ENCODE results near the gene PDCD2L. TPM values are rescaled to one million over a fixed set of nuclear protein-coding genes. Genes with fewer than 3 reads are reported as not detected.
"Not testable (repeated sequence)": the region's sequence is repeated elsewhere in the genome, so short reads cannot be mapped to it uniquely, and the experiment has no call there.

The PDCD2L gene
- total and polyA plus RNA-seq, 7 donors, result 12.3 to 30.2 (median 20.0) TPM

DNA sequence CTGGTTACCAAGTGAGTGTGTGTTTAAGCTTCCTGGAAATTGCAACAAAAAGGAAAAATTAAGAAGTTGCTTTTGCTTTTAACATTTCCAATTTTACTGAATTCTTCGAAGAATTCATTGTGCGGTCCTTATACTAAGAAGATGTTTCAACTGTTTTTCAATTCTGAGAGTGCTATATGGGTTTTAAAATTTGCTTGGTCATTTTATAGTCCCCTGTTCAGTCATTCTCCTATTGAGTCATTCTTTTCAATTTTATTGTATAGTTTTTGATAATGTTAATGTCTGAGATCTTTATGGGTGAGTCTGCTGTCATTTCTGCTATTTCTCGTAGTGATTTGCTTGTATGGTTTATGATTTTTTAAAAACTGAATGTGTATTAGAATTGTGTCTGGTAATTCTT lies 50.5 kb downstream of the PDCD2L start:
- H3K27ac ChIP-seq, result no peak overlapping the region
- no peaks in the 10 kb centered on the region for H3K27me3 ChIP-seq (ENCODE audit: insufficient read depth in 3 of 3, low read length in 2 of 3)
- 93 to 95% (median 94%) methylated on average over 3 of the region's 3 CpGs for WGBS, 3 donors
- H3K36me3 ChIP-seq (ENCODE audit: insufficient read depth in 1 of 2, low read depth in 1 of 2), result peaks cover 16 to 92% of the 10 kb centered on the region in 2 donors
- H3K9me3 ChIP-seq, result no peaks in the 10 kb centered on the region
- H3K4me1 ChIP-seq, result peaks cover 21% of the 10 kb centered on the region
- H3K4me3 ChIP-seq, result no peak overlapping the region
- intact Hi-C loops (cut with DNase I), result no loop called here
- no peak for ATAC-seq
- TF ChIP-seq, protein P1, sequence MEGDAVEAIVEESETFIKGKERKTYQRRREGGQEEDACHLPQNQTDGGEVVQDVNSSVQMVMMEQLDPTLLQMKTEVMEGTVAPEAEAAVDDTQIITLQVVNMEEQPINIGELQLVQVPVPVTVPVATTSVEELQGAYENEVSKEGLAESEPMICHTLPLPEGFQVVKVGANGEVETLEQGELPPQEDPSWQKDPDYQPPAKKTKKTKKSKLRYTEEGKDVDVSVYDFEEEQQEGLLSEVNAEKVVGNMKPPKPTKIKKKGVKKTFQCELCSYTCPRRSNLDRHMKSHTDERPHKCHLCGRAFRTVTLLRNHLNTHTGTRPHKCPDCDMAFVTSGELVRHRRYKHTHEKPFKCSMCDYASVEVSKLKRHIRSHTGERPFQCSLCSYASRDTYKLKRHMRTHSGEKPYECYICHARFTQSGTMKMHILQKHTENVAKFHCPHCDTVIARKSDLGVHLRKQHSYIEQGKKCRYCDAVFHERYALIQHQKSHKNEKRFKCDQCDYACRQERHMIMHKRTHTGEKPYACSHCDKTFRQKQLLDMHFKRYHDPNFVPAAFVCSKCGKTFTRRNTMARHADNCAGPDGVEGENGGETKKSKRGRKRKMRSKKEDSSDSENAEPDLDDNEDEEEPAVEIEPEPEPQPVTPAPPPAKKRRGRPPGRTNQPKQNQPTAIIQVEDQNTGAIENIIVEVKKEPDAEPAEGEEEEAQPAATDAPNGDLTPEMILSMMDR (IDR thresholded peaks at IDR 0.05), result no peak
- no peak for DNase-seq

DNA sequence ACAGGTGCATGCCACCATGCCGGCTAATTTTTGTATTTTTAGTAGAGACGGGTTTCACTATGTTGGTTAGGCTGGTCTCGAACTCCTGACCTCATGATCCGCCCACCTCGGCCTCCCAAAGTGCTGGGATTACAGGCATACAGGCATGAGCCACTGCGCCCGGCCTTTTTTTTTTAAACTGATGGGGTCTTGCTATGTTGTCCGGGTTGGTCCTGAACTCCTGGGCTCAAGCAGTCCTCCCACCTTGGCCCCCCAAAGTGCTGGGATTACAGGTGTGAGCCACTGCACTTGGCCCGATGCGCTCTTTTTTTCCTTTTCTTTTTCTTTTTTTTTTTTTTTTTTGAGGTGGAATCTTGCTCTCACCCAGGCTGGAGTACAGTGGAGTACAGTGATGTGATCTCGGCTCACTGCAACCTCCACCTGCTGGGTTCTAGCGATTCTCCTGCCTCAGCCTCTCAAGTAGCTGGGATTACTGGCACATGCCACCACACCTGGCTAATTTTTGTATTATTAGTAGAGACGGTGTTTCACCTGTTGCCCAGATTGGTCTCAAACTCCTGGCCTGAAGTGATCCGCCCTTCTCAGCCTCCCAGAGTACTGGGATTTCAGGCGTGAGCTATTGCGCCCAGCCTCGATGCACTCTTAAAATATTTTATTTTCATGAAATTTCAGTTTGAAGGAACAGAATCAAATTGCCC lies 51.7 kb downstream of the PDCD2L start:
- H3K36me3 ChIP-seq (ENCODE audit: insufficient read depth in 1 of 2, low read depth in 1 of 2), result peaks cover 12 to 92% of the 10 kb centered on the region in 2 donors
- H3K4me1 ChIP-seq, result peaks cover 33% of the 10 kb centered on the region
- H3K9me3 ChIP-seq; ATAC-seq; intact Hi-C loops (cut with DNase I); H3K27me3 ChIP-seq (ENCODE audit: insufficient read depth in 3 of 3, low read length in 2 of 3); H3K4me3 ChIP-seq; DNase-seq: not testable (repeated sequence)
- peak overlapping the region; percentile 49 for H3K27ac ChIP-seq
- 87 to 91% (median 88%) methylated on average over 17 of the region's 17 CpGs for WGBS, 3 donors

DNA sequence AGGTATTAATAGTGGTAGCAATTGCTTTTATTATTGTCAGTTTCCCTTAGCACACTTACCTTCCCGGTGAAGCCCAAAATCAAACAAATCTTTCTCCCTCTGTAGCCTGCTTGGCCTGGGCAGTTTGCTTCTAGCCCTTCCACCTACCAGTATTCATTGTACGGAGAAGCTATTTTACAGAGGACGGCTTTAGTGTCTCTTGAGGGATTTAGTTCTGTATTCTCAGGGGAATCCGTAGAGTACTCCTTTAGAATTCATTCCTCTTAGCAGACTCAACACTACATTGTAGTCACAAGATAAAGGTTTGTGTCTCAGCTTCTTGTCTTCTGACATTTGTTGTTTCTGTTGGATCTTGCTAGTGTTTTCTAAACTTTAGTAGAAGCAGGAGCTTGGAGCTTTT lies 53.2 kb downstream of the PDCD2L start:
- H3K27me3 ChIP-seq (ENCODE audit: insufficient read depth in 3 of 3, low read length in 2 of 3), result no peaks in the 10 kb centered on the region
- ATAC-seq (no peak), DNase-seq (no peak)
- intact Hi-C loops (cut with DNase I), result no loop called here
- TF ChIP-seq, protein P1 (IDR thresholded peaks at IDR 0.05), result no peak
- H3K4me3 ChIP-seq, result no peak overlapping the region
- no peaks in the 10 kb centered on the region for H3K9me3 ChIP-seq
- peaks cover 14 to 90% of the 10 kb centered on the region in 2 donors for H3K36me3 ChIP-seq (ENCODE audit: insufficient read depth in 1 of 2, low read depth in 1 of 2)
- WGBS, 3 donors, result 47 to 58% (median 49%) methylated on average over 4 of the region's 4 CpGs
- peaks cover 47% of the 10 kb centered on the region for H3K4me1 ChIP-seq
- H3K27ac ChIP-seq, result peak overlapping the region; percentile 72

DNA sequence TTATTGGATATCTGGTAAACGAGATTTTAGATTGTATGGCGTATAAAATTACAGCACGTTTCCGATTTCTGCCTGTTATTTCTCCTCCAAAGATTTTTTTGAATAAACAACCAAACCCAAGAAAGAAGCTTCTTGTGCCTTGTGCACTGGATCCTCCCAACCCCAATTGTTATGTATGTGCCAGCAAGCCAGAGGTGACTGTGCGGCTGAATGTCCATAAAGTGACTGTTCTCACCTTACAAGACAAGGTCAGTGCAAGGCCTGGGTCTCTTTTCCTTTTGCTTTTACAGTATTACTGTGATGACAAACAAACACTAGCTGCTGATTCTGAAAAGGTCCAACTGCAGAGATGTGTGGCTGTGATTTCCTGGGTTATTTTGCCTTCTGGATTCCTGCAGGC lies 54.5 kb downstream of the PDCD2L start:
- ATAC-seq (peak in 2 of 4 donors; percentile 36), DNase-seq (no peak)
- Histone ChIP-seq H3K4me3 (no peak overlapping the region), H3K4me1 (peaks cover 56% of the 10 kb centered on the region), H3K36me3 (ENCODE audit: insufficient read depth in 1 of 2, low read depth in 1 of 2) (peaks cover 21 to 90% of the 10 kb centered on the region in 2 donors), H3K9me3 (no peaks in the 10 kb centered on the region), H3K27me3 (ENCODE audit: insufficient read depth in 3 of 3, low read length in 2 of 3) (no peaks in the 10 kb centered on the region), H3K27ac (peak overlapping the region; percentile 79)
- intact Hi-C loops (cut with DNase I), result no loop called here
- 60 to 79% (median 63%) methylated on average over 5 of the region's 5 CpGs for WGBS, 3 donors
- TF ChIP-seq, protein P1 (IDR thresholded peaks at IDR 0.05), result no peak

DNA sequence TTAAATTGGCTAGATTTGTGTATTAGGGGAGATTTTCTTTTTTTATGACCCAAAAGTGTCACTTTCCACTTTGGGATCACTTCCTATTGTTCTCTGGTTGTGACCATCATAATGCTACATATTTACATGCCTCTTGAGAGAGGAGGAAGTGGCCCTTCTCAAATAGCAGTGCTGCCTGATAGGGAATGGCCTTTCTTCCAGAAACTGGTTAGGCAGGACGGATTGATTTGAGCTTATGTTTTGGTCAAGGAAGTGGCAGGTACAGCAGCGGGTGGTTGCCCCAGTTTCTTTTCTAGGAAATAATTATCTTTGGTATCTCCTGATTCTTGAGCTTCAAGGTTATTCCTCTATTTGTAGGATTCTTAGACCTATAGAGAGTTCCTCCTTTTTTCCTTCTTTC lies 55.4 kb downstream of the PDCD2L start:
- WGBS, 3 donors, result 48 to 82% (median 61%) methylated on average over 2 of the region's 2 CpGs
- H3K27ac ChIP-seq, result peak overlapping the region; percentile 79
- TF ChIP-seq, protein P1 (IDR thresholded peaks at IDR 0.05), result no peak
- no peaks in the 10 kb centered on the region for H3K9me3 ChIP-seq
- H3K36me3 ChIP-seq (ENCODE audit: insufficient read depth in 1 of 2, low read depth in 1 of 2), result peaks cover 21 to 90% of the 10 kb centered on the region in 2 donors
- H3K4me3 ChIP-seq, result no peak overlapping the region
- peaks cover 56% of the 10 kb centered on the region for H3K4me1 ChIP-seq
- DNase-seq (no peak), ATAC-seq (no peak)
- intact Hi-C loops (cut with DNase I), result no loop called here
- no peaks in the 10 kb centered on the region for H3K27me3 ChIP-seq (ENCODE audit: insufficient read depth in 3 of 3, low read length in 2 of 3)

Measured in psoas muscle (tissue), 8 donors.